Ramos (cell line): ENCODE results near the gene TRPM2.
"Not testable (repeated sequence)": the region's sequence is repeated elsewhere in the genome, so short reads cannot be mapped to it uniquely, and the experiment has no call there.

Source experiments
- in situ Hi-C: fragments of 300-500 bp; cut with MboI; formaldehyde crosslinking; loops from one replicate; pipeline ENCODE4 v1.14.3; 2022; ENCODE audit warnings: low sequenced_read_pairs; ENCODE audit not compliant: unreplicated experiment

TRPM2 gene

DNA sequence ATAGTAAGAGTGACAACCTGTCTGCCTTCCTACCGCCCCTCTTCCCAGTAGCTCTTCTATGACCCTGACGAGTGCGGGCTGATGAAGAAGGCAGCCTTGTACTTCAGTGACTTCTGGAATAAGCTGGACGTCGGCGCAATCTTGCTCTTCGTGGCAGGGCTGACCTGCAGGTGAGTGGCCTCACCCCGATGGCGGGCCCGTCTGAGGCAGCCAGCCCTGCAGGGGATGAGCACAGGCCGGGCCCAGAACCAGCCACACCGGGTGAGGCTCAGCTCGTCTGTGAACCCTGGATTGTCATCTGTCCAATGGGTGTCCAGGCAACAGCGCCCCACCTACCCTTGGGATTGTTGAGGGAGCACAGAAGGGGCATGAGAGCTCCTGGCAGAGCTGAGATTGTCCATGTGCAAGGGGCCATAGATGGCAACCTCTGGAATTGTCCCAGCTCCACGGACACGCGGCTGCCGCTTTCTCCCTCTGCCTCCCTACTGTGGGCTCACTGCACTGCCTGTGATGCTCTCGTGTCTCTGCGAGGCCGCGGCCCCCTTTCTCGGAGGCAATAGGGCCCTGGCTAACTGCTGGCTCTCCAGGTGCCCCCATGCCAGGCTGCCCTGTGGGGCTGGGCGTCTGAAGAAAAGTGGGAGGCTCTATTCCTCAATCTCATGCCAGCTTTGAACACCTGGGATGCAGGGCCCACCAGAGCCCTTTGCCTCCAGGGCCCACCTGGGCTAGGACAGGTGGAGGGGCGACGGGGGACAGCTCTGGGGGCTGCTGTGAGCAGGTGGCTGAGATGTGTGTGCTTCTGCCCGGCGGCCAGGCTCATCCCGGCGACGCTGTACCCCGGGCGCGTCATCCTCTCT lies 51.9 kb downstream of the TRPM2 start:
- in situ Hi-C loops = no loop called here

DNA sequence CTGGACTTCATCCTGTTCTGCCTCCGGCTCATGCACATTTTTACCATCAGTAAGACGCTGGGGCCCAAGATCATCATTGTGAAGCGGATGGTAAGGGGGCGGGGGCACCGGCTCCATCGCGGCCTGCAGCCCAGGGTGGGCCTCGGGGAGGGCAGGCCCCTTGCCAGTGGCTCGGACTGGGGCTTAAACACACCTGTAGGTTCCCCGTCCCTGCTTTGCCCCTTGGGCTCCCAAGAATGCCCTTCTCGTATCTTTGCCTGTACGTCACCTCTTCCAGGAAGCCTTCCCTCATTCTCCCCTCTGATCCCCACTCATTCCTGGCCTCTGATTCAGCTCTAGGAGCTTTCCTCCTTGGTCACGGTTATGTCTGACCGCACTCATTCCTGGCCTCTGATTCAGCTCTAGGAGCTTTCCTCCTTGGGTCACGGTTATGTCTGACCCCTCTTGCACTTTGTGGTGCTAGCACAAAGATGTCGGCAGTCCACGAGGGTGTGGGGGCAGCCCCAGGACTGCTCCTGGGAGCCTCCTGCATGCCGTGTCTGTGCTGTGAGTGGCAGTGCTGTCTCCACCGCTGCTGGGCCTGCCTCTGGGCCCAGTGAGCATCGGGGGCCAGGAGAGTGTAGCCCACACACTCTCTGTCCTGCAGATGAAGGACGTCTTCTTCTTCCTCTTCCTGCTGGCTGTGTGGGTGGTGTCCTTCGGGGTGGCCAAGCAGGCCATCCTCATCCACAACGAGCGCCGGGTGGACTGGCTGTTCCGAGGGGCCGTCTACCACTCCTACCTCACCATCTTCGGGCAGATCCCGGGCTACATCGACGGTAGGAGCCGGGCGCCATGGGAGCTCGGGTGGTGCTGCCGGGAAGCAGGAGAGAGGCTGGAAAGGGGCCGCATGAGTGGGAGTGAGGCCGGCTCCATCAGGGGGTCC lies 52.8 kb downstream of the TRPM2 start:
- in situ Hi-C loops = no loop called here

DNA sequence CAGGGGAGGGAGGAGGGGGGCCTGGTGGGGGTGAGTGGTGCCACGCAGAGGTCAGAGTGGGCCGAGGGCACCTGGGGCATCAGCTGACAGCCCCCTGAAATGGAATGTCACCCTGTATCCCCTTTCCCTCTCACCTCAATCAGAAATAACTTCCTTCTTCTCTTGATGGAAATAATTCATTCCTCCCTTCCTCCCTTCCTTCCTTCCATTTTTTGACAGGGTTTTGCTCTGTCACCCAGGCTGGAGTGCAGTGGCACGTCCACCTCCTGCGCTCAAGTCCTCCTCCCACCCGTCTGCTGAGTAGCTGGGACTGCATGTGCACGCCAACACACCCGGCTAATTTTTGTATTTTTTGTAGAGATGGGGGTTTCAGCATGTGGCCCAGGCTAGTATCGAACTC lies 53.5 kb downstream of the TRPM2 start:
- in situ Hi-C loops = no loop called here

DNA sequence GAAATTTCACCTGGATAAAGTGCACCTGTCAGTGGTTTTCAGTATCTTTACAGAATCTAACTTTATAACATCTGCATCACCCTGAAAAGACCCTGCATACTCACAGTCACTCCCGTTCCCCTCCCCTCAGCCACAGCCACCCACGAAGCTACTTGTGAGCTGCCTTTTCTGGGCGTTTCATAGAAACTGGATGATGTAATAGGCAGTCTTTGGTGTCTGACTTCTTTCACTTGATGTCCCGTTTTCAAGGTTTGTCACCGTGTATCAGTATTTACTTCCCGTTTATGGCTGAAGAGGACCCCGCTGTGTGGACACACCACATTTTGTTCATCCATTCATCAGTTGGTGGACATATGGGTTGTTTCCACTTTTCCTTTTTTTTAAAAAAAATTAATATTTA lies 54.1 kb downstream of the TRPM2 start:
- in situ Hi-C loops = no loop called here

DNA sequence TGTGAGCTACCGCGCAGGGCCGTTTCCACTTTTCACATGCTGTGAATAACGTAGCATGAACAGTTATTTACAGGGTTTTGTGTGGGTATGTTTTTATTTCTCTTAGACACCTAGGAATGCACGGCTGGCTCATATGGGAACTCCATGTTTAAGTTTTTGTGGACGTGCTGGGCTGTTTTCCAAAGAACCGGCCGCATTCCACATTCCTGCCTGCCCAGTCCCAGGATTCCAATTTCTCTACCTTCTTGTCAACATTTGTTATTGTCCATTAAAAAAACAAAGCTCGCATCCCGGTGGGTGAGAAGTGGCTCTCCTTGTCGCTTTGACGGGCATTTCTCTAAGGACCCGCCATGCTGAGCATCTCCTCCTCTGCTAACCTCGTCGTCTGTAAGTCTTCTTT lies 54.8 kb downstream of the TRPM2 start:
- in situ Hi-C loops = no loop called here

DNA sequence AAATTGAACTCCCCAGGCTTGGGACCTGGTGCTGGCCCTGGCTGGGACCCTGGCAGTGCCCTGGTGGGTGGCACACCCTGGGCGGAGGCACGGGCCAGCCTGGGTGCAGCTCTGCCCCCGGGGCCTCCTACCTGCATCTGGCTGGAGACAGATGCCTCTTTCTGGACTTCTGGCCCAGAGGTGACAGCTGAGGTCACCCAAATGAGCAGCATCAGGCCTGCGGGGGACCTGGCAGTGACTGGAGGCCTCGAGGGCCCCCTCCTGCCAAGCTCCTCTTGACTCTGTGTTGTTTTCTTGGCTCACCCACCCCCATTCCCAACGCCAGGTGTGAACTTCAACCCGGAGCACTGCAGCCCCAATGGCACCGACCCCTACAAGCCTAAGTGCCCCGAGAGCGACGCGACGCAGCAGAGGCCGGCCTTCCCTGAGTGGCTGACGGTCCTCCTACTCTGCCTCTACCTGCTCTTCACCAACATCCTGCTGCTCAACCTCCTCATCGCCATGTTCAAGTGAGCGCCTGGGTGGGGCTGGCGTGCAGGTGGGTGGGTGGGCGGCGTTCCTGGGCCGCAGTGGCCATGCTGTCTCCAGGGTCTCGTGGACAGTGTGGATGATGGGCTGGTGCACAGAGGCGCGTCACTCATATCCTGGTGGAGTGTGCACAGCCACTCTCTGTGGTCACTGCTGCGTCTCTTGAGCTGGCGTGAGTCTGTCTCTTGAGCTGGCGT lies 60.3 kb downstream of the TRPM2 start:
- in situ Hi-C loops = no loop called here

DNA sequence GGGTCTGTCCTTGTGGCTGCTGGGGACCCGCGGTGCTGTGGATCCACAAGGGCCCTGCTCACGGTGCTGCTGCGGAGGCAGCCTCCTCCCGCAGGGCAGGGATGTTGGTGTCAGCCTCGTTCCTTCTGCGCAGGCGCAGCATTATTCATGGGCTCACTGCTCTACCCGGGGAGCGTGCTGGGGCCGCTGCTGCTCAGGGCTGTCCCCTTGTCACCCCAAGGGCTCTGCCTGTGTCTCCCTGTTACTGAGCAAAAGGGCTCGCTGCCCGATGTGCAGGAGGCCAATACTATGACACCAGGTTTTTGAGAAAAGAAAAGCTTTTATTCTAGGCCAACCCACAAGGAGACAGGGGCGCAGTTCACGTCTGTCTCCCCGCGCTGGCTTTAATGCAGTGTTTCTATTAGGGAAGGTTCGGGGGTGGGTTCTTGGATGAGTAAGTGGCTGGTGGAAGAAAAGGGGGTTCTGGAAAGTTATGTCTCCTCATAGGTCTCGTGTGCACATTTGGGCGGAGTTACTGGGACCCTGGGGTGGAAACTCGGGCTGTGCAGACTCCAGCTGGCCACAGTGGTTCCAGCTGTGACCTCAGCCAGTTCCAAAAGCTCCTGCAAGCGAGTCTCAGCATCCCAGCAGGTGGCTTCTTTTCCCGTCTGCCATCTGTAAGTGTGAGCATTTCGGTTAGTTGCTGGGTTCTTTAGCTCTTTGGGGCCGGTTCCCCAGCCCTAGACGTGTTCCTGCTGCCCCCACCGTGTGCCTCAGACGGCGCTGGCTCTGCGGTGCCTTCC lies 61.1 kb downstream of the TRPM2 start:
- in situ Hi-C loops = no loop called here

DNA sequence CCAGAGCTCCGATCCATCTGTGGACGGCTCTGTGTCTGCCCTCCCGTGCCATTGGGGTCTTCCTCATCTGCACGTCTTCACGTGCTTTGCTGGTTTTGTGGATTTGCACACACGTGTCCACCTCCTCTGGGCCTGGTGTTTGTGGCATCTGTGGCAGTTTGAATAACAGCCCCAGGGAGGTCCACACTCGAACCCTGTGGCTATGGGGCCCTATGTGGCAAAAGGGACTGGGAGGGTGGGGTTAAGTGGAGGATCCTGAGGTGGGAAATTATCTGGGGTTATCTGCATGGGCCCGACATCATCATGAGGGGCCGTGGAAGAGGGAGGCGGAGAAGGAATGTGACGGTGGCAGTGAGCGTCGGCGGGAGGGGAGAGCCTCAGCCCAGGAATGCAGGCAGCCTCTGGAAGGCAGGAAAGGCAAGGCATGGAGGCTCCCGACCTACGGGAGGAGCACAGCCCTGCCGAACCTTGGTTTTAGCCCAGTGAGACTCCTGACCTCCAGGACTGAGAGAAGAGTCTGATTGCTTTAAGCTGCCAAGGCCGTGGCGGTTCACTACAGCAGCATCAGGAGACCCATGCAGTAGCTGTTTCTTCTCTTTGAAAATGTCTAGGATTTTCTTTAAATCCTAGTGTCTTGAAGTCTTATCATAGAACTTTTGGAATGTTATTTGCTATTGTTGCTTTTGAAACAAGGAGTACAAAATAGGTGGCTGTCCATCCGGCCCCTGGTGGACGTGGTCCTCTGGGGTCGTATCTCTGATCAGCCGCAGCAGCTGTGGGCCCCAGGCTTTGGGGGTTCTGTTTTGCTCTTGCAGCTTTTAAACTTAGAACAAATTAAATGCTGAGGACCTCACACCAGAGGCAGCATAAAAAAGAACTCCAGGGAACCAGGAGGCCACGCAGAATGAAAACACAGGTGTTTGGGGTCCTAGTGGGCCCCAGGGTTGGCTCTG lies 61.9 kb downstream of the TRPM2 start:
- in situ Hi-C loops = no loop called here

DNA sequence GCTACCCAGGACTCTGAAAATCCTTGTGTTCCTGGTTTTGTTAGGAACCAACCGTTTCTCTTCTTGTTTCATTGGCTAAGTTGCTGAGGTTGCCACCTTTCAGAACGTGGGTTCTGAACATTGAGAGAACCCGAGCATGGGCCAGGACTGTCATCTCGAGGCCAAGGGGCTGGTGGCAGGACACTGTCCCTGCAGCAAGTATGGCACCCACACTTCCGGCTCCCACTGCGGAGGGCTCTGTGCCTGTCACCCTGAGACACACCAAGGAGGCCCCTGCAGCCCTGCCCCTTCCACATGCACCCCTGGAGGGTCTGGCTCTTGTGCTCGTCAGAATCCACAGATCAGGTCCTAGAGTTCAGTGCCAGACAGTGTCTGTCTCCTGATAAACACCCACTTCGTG lies 62.8 kb downstream of the TRPM2 start:
- in situ Hi-C loops = no loop called here

DNA sequence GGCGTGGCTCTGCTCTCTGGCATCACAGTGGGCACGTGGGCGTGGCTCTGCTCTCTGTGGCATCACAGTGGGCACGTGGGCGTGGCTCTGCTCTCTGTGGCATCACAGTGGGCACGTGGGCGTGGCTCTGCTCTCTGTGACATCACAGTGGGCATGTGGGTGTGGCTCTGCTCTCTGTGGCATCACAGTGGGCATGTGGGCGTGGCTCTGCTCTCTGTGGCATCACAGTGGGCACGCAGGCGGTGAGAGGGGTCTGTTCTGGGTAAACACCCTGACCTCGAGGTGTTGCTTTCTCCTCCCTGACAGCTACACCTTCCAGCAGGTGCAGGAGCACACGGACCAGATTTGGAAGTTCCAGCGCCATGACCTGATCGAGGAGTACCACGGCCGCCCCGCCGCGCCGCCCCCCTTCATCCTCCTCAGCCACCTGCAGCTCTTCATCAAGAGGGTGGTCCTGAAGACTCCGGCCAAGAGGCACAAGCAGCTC lies 64.2 kb downstream of the TRPM2 start:
- in situ Hi-C loops = not testable (repeated sequence)

DNA sequence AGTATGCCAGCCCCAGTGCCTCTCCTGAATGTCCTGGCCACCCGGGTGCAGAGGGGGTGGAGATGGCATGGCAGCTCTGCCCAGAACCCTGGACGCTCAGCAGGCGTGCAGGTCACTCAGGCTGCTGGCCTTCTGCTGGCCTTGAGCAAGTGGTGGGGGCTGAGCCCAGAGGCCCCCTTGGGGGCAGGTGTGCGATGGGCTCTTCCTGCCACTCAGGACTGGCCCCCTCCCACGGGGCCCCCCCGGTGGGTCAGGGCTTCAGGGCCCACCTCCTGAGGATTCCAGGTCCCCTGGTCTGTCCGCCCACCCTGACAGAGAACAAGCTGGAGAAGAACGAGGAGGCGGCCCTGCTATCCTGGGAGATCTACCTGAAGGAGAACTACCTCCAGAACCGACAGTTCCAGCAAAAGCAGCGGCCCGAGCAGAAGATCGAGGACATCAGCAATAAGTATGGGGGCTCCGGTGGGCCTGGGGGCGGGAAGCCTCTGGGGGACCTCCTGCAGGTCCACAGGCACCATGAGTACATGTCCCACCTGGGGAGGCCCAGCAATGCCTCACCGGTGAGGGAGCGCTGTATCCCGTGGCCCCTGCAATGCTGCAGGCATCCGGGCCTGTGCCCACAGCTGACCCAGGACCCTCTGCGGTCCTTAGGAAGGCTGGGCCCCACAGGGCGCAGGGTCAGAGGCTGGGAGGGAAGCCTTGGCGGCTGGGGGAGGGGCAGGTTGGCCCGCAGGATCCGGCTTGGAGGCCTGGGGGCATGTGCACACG lies 64.9 kb downstream of the TRPM2 start:
- in situ Hi-C loops = no loop called here

DNA sequence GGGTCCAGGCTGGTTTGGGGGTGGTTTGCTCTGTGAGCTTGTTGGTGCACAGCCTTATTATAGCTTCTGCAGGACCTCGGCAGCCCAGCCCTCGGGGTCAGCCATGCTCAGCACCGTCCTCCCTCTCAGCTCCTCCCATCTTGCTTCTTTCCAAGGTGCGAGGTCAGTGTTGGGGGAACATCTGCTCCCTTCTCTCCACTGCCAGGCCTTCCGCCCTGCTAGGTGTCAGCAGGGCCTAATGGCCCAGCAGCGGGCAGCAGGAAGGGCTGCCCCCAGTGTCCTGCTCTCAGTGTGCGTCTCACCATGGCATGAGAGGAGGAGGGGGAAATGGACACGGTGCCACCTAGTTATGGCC lies 65.4 kb downstream of the TRPM2 start:
- in situ Hi-C loops = no loop called here

DNA sequence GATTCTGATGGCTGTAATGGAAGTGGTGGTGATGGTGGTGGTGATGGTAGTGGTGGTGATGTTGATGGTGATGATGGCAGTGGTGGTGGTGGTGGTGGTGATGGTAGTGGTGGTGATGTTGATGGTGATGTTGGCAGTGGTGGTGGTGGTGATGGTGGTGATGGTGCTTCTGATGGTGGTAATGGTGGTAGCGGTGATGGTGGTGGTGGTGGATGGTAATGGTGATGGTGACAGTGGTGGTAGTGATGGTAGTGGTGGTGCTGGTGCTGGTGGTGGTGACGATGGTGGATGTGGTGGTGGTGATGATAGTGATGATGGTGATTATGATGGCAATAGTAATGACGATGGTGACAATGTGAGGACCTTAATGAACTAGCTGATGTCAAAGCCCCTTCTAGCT lies 66.3 kb downstream of the TRPM2 start:
- in situ Hi-C loops = no loop called here

DNA sequence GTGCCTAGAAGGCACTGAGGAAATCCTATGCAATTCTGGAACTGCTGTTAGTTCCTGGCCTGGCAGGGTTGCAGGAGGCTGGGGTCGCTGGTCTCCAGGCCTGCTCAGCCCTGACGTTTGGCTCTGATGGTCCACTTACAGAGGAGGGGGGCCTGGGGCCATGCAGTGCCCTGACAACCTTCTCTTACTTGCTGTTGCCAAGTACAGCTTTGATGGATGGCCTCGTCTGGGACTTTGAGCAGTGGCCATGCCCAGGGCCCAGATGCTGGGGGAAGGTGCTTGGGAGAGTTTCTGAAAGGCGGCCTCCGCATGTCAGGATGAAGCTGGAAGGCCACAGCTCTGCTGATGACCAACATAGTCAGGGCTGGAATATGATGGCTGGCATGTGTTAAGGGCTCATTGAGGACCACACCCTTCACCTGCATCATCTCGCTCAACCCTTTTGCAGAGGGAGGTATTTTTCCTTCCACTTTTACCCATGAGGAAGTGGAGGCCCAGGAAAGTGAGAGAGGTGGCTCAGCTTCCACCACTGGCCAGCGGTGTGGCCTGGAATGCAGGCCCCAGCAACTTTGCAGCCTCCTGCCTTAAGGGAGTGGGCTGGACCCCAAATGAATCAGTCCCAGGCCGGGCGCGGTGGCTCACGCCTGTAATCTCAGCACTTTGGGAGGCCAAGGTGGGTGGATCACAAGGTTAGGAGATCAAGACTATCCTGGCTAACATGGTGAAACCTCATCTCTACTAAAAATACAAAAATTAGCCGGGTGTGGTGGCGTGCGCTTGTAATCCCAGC lies 67.2 kb downstream of the TRPM2 start:
- in situ Hi-C loops = no loop called here

DNA sequence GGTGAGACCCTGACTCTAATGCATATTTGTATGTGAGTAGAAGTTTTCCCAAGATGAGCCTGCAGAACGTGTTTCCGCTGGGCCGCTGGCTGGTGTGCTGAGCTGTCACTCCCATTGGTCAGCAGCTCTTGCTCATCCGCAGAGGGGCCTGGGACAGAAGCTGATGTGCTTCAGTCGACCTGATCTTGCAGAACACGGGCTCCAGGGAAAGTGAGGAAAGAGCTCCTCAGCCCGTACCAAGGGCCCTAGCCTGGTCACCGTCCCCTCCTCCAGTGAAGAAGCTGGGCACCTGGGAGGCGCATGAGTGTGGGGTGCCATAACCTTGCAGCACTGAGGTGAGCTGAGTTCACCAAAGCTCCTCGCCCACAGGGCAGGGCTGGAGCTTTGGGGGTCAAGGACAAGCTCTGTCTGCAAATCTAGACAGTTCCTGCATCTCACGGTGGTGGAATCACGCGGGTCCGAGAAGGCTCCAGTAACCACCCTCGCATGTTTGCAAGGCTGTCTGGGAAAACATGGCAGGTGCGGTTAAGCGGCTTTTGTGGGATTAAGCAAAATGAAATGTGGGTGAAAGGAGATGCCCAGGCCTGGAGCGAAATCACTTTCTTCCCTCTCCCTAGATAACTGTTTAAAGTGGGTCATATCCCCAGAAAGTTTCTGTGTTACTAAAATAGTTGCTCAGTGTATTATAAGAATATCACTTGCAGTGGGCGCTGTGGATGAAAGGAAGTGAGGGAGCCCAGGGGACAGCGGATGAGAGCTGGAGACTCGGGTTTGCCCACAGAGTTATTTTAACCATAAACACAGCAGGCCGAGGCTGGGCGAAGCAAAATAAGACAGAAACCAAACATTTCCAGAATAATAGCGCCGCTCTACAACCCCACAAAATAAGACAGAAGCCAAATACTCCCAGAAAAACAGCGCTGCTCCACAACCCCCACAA lies 68.8 kb downstream of the TRPM2 start:
- in situ Hi-C loops = no loop called here

DNA sequence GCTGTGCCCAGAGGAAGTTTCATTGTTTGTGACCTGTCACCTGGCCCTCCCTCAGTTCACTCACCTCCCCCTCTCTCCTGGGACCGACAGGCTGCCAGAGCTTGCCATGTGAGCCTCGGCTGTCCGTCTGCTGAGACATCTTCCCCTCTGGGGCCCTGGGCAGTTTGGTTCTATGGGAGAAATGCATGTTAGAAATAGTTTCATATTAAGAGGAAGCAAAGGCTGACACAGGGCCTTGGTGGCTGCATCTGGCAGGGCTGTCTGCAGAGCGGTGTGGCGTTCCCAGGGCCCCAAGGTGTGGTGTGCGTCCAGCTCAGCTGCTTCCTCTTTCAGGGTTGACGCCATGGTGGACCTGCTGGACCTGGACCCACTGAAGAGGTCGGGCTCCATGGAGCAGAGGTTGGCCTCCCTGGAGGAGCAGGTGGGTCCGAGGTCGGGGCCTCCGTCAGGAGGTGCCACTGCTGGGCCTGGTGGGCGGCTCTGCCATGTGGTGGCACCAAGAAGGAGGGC lies 69.9 kb downstream of the TRPM2 start:
- in situ Hi-C loops = no loop called here
